ENCODE results near the gene JAKMIP1. TPM values are rescaled to one million over a fixed set of nuclear protein-coding genes. Genes with fewer than 3 reads are reported as not detected.

JAKMIP1 gene
- polyA plus RNA-seq, 3 donors = 0.08 TPM; not detected in 2

DNA sequence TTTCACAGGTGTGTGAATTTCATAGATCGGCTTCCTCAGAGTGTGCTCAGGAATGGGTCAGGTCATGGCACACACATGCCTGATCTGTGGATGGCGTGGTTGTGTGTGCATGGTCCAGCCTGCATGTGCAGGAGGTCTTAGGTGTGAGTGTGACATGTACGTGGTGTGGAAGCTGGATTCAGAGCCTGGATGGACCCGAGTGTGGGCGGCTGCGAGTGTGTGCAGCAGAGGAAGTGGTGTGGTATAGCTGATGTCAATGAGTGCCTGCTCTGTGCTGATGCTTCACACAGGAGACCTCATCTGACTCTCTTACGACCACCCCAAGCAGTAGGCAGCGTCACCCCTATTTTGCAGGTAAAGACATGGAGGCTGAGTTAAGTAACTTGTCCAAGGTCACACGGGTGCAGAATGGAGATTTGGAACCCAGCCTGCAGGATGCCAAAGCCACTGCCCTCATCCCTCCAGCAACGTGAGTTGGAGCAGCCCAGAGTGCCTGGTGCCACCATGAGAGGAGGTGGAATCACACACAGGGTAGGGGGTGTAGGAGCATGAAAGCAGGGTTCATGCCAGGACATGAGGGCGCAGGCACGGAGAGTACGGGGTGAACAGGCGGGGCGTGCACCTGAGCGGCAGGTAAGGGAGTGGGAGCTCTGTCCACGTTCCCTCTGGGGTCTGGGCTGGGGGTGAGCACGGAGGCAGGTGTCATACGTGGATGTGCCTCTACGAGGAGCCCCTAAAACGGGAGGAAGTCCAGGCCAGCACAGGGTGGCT, 157.9 kb downstream of the JAKMIP1 start:
- Histone ChIP-seq H3K4me3 (replicated peaks in 1 of 3; ENCODE audit: low read depth in 2 of 3, low read length in 3 of 3) (no peak overlapping the region), H3K4me2 (replicated peaks; ENCODE audit: extremely low read depth, low read length, poor library complexity, severe bottlenecking) (no peak overlapping the region), H2AFZ (ENCODE audit: insufficient read depth, low read depth, low read length, poor library complexity, severe bottlenecking) (no peak overlapping the region), H3K9ac (ENCODE audit: insufficient read depth, low read length, poor library complexity, severe bottlenecking) (no peak overlapping the region), H3K36me3 (replicated peaks in 1 of 2; ENCODE audit: control insufficient read depth in 1 of 2, insufficient read depth in 2 of 2, low read length in 2 of 2) (no peaks in the 10 kb centered on the region), H3K27me3 (ENCODE audit: control insufficient read depth in 2 of 2, insufficient read depth in 2 of 2, low read length in 2 of 2) (no peaks in the 10 kb centered on the region), H3K4me1 (ENCODE audit: control insufficient read depth in 1 of 2, insufficient read depth in 2 of 2, low read length in 2 of 2) (no peaks in the 10 kb centered on the region), H3K27ac (ENCODE audit: low read depth in 1 of 2, low read length in 2 of 2) (no peak overlapping the region), H3K9me3 (replicated peaks in 1 of 2; ENCODE audit: control insufficient read depth in 1 of 2, insufficient read depth in 1 of 2, low read length in 2 of 2) (no peaks in the 10 kb centered on the region), H4K20me1 (ENCODE audit: insufficient read depth, low read length) (no peaks in the 10 kb centered on the region), H3K79me2 (ENCODE audit: insufficient read depth, low read length) (no peaks in the 10 kb centered on the region)
- peaks cover 5 to 10% (median 5%) of the 10 kb centered on the region in 3 donors for H3K27me3 Mint-ChIP-seq (ENCODE audit: low read depth in 3 of 3)
- 79% methylated on average over 19 of the region's 21 CpGs for WGBS (ENCODE audit: insufficient coverage)
- H3K36me3 Mint-ChIP-seq = no peaks in the 10 kb centered on the region
- DNase-seq = no peak
- TF ChIP-seq, protein P1, sequence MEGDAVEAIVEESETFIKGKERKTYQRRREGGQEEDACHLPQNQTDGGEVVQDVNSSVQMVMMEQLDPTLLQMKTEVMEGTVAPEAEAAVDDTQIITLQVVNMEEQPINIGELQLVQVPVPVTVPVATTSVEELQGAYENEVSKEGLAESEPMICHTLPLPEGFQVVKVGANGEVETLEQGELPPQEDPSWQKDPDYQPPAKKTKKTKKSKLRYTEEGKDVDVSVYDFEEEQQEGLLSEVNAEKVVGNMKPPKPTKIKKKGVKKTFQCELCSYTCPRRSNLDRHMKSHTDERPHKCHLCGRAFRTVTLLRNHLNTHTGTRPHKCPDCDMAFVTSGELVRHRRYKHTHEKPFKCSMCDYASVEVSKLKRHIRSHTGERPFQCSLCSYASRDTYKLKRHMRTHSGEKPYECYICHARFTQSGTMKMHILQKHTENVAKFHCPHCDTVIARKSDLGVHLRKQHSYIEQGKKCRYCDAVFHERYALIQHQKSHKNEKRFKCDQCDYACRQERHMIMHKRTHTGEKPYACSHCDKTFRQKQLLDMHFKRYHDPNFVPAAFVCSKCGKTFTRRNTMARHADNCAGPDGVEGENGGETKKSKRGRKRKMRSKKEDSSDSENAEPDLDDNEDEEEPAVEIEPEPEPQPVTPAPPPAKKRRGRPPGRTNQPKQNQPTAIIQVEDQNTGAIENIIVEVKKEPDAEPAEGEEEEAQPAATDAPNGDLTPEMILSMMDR (IDR thresholded peaks at IDR 0.05) = no peak
- no peaks in the 10 kb centered on the region for H3K4me1 Mint-ChIP-seq
- no peak overlapping the region for H3K27ac Mint-ChIP-seq
- H3K9me3 Mint-ChIP-seq = peaks cover 0 to 2% (median 0%) of the 10 kb centered on the region in 7 donors
- H3K4me3 Mint-ChIP-seq = no peak overlapping the region
- intact Hi-C loops (cut with micrococcal nuclease) = no loop called here

DNA sequence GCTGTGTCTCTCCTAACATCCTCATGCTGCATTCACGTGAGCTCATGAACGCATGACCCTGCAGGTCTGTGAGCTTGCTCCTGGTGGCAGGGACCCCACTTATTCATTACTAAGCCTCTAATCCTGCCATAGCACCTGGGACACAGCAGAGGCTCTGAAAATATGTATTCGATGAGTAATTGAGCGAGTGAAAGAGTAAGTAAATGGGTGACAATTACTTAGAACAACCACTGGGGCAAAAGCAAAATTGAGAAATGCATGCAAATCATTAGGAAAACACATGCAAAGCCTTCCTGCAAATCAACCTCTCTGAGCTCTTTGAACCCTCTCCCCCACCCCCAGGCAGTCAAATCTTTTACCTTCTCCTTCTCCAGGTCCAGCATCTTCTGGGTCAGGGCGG, 158.5 kb downstream of the JAKMIP1 start:
- Mint-ChIP-seq H3K27me3 (ENCODE audit: low read depth in 3 of 3) (peaks cover 5 to 10% (median 5%) of the 10 kb centered on the region in 3 donors), H3K27ac (no peak overlapping the region), H3K4me3 (no peak overlapping the region), H3K36me3 (no peaks in the 10 kb centered on the region), H3K4me1 (no peaks in the 10 kb centered on the region), H3K9me3 (peaks cover 0 to 2% (median 0%) of the 10 kb centered on the region in 7 donors)
- 84% methylated on average over 3 of the region's 5 CpGs for WGBS (ENCODE audit: insufficient coverage)
- Histone ChIP-seq H3K79me2 (ENCODE audit: insufficient read depth, low read length) (no peaks in the 10 kb centered on the region), H3K36me3 (replicated peaks in 1 of 2; ENCODE audit: control insufficient read depth in 1 of 2, insufficient read depth in 2 of 2, low read length in 2 of 2) (no peaks in the 10 kb centered on the region), H2AFZ (ENCODE audit: insufficient read depth, low read depth, low read length, poor library complexity, severe bottlenecking) (no peak overlapping the region), H3K27me3 (ENCODE audit: control insufficient read depth in 2 of 2, insufficient read depth in 2 of 2, low read length in 2 of 2) (no peaks in the 10 kb centered on the region), H3K27ac (ENCODE audit: low read depth in 1 of 2, low read length in 2 of 2) (no peak overlapping the region), H3K4me3 (replicated peaks in 1 of 3; ENCODE audit: low read depth in 2 of 3, low read length in 3 of 3) (no peak overlapping the region), H3K9ac (ENCODE audit: insufficient read depth, low read length, poor library complexity, severe bottlenecking) (no peak overlapping the region), H3K4me1 (ENCODE audit: control insufficient read depth in 1 of 2, insufficient read depth in 2 of 2, low read length in 2 of 2) (no peaks in the 10 kb centered on the region), H3K4me2 (replicated peaks; ENCODE audit: extremely low read depth, low read length, poor library complexity, severe bottlenecking) (no peak overlapping the region), H4K20me1 (ENCODE audit: insufficient read depth, low read length) (no peaks in the 10 kb centered on the region), H3K9me3 (replicated peaks in 1 of 2; ENCODE audit: control insufficient read depth in 1 of 2, insufficient read depth in 1 of 2, low read length in 2 of 2) (no peaks in the 10 kb centered on the region)
- TF ChIP-seq, protein P1 (IDR thresholded peaks at IDR 0.05) = no peak
- DNase-seq = no peak
- intact Hi-C loops (cut with micrococcal nuclease) = no loop called here

Measured in CD14-positive monocyte (primary cell).